IMR-90 (cell line): ENCODE measurements around the gene G3BP2. TPM values are rescaled to one million over a fixed set of nuclear protein-coding genes. Genes with fewer than 3 reads are reported as not detected.

Source experiments
- ATAC-seq: fragments of 200-7000 bp; cut with Tn5 transposase; 2 replicates; pipeline ENCODE4 v1.9.1; 2020; ENCODE audit warnings: low read depth, mild to moderate bottlenecking, moderate library complexity
- BruUV-seq: library from RNA; stranded (reverse); fragments of 400-500 nt; replicated peaks from 2 replicates; lab custom pipeline; 2021; lab: Mats Ljungman, UMichigan
- CTCF ChIA-PET: fragments of 300-600 bp; formaldehyde crosslinking; extraction: SDS; loops from one replicate; lab custom pipeline; 2021; ENCODE audit warnings: antibody characterized with exemption; lab: Yijun Ruan, JAX
- POLR2A ChIA-PET: fragments of 300-600 bp; sonication (Branson Sonifier 250); formaldehyde crosslinking; loops from one replicate; lab custom pipeline; 2022; ENCODE audit warnings: antibody characterized with exemption; ENCODE audit not compliant: unreplicated experiment; lab: Charles Lee
- DNase-seq: peaks from one replicate; pipeline ENCODE4 v3.0.0; 2013
- H2AFZ ChIP-seq: replicated peaks from 2 replicates; pipeline ENCODE3; 2013; ENCODE audit warnings: low read length, mild to moderate bottlenecking; ENCODE audit not compliant: poor library complexity
- H2AK5ac ChIP-seq: 2 replicates; pipeline ENCODE4 v1.6.1; 2013; ENCODE audit warnings: low read depth, low read length, inconsistent platforms
- H2AK9ac ChIP-seq: replicated peaks from 2 replicates; pipeline ENCODE3; 2013; ENCODE audit warnings: mild to moderate bottlenecking, low read depth, low read length, moderate library complexity; ENCODE audit not compliant: poor library complexity
- H2BK120ac ChIP-seq: 2 replicates; pipeline ENCODE4 v1.6.1; 2013; ENCODE audit warnings: low read depth, low read length, inconsistent platforms
- H2BK15ac ChIP-seq: 3 replicates; pipeline ENCODE4 v1.6.1; 2013; ENCODE audit warnings: low read depth, low read length, inconsistent platforms
- H2BK20ac ChIP-seq: 2 replicates; pipeline ENCODE4 v1.6.1; 2013; ENCODE audit warnings: low read depth, mild to moderate bottlenecking, inconsistent platforms, low read length, moderate library complexity
- H2BK5ac ChIP-seq: 2 replicates; pipeline ENCODE4 v1.6.1; 2013; ENCODE audit warnings: mild to moderate bottlenecking, low read depth, low read length, inconsistent platforms; ENCODE audit not compliant: poor library complexity, severe bottlenecking
- H3K14ac ChIP-seq: replicated peaks from 2 replicates; pipeline ENCODE4 v1.6.1; 2013; ENCODE audit warnings: low read depth, low read length, inconsistent platforms
- H3K18ac ChIP-seq: 2 replicates; pipeline ENCODE4 v1.6.1; 2013; ENCODE audit warnings: low read depth, low read length, control low read depth
- H3K23ac ChIP-seq: 2 replicates; pipeline ENCODE4 v1.6.1; 2013; ENCODE audit warnings: low read depth, low read length, inconsistent platforms
- H3K27ac ChIP-seq: 2 replicates; pipeline ENCODE4 v1.5.1; 2013; ENCODE audit warnings: mild to moderate bottlenecking, control low read depth, low read length; ENCODE audit not compliant: insufficient read depth
- H3K27me3 ChIP-seq: 2 replicates; pipeline ENCODE4 v1.6.1; 2013; ENCODE audit warnings: low read length; ENCODE audit not compliant: control insufficient read depth, insufficient read depth
- H3K36me3 ChIP-seq: 2 replicates; pipeline ENCODE4 v1.6.1; 2013; ENCODE audit warnings: low read length, mixed read lengths; ENCODE audit not compliant: control insufficient read depth, insufficient read depth
- H3K4ac ChIP-seq: 2 replicates; pipeline ENCODE4 v1.6.1; 2013; ENCODE audit warnings: low read depth, low read length, inconsistent platforms
- H3K4me1 ChIP-seq: 2 replicates; pipeline ENCODE4 v1.6.1; 2013; ENCODE audit warnings: low read length, mixed read lengths; ENCODE audit not compliant: control insufficient read depth, insufficient read depth
- H3K4me2 ChIP-seq: 2 replicates; pipeline ENCODE4 v1.6.1; 2013; ENCODE audit warnings: low read depth, mild to moderate bottlenecking, control low read depth, low read length, moderate library complexity
- H3K4me3 ChIP-seq: 2 replicates; pipeline ENCODE4 v1.5.1; 2013; ENCODE audit warnings: low read depth, mild to moderate bottlenecking, control low read depth, low read length, moderate library complexity; ENCODE audit not compliant: insufficient read depth
- H3K56ac ChIP-seq: 2 replicates; pipeline ENCODE4 v1.6.1; 2013; ENCODE audit warnings: low read length, inconsistent platforms; ENCODE audit not compliant: insufficient read depth; ENCODE audit errors: extremely low read depth
- H3K79me1 ChIP-seq, 2 experiments: 2 replicates each; pipeline ENCODE4 v1.6.1; 2013; ENCODE audit warnings: low read length in 2 of 2, inconsistent platforms in 1 of 2, low read depth in 1 of 2
- H3K9ac ChIP-seq: 2 replicates; pipeline ENCODE4 v1.6.1; 2013; ENCODE audit warnings: low read depth, low read length, control low read depth
- H3K9me1 ChIP-seq: 2 replicates; pipeline ENCODE4 v1.6.1; 2013; ENCODE audit warnings: low read length, inconsistent platforms; ENCODE audit not compliant: insufficient read depth
- H3K9me3 ChIP-seq: 2 replicates; pipeline ENCODE4 v1.6.1; 2013; ENCODE audit warnings: low read length; ENCODE audit not compliant: control insufficient read depth, insufficient read depth
- H4K20me1 ChIP-seq: 2 replicates; pipeline ENCODE4 v1.6.1; 2013; ENCODE audit warnings: low read length, inconsistent platforms; ENCODE audit not compliant: insufficient read depth
- H4K5ac ChIP-seq: 2 replicates; pipeline ENCODE4 v1.6.1; 2013; ENCODE audit warnings: mild to moderate bottlenecking, low read depth, low read length, control low read depth
- H4K8ac ChIP-seq, 2 experiments: 2 replicates each; pipeline ENCODE4 v1.6.1; 2013; ENCODE audit warnings: low read depth in 2 of 2, low read length in 2 of 2, control low read depth in 1 of 2, inconsistent platforms in 1 of 2
- H4K91ac ChIP-seq: 2 replicates; pipeline ENCODE4 v1.6.1; 2013; ENCODE audit warnings: low read depth, low read length, inconsistent platforms; ENCODE audit not compliant: insufficient read depth
- BHLHE40 ChIP-seq: fragments of 150-350 bp; IDR thresholded peaks from 2 replicates; pipeline ENCODE4 v1.6.1; 2016; ENCODE audit warnings: mild to moderate bottlenecking, low read depth, low read length
- CHD1 ChIP-seq: IDR thresholded peaks from 2 replicates; pipeline ENCODE4 v1.6.1; 2012; ENCODE audit warnings: low read depth, low read length, improper control_type of control experiment
- ELK1 ChIP-seq: fragments of 150-350 bp; IDR thresholded peaks from 2 replicates; pipeline ENCODE4 v1.6.1; 2016; ENCODE audit warnings: low read depth, mild to moderate bottlenecking, low read length, moderate library complexity, borderline replicate concordance
- WGBS, 2 experiments: methylation state at CpG; one replicate each; pipeline versions ENCODE4 v1.1.5 to v1.1.7; 2013; ENCODE audit warnings: missing lambda C conversion rate in 2 of 2; ENCODE audit not compliant: insufficient read length in 1 of 2; ENCODE audit errors: extremely low coverage in 2 of 2; 5-methylcytosine and 5-hydroxymethylcytosine counted together
- dilution Hi-C: fragments of 300-500 bp; cut with HindIII; formaldehyde crosslinking; loops from one replicate; pipeline ENCODE4 v1.14.3; 2018; ENCODE audit warnings: low sequenced_read_pairs; ENCODE audit not compliant: unreplicated experiment
- in situ Hi-C: fragments of 300-500 bp; cut with MboI; formaldehyde crosslinking; loops from 3 replicates; pipeline ENCODE4 v1.14.3; 2019; ENCODE audit warnings: low sequenced_read_pairs, inconsistent platforms, mixed read lengths
- intact Hi-C: fragments of 100-400 bp; cut with micrococcal nuclease; formaldehyde crosslinking; loops from 2 replicates; pipeline ENCODE4 v1.10.0; 2022
- polyA plus RNA-seq, 3 experiments: library from polyadenylated mRNA; depleted of rRNA; stranded (reverse); fragments of >200 nt; gene quantifications; 2 replicates each; pipeline ENCODE4 v1.2.3, GENCODE V29; 2012; ENCODE audit warnings: low replicate concordance in 1 of 3
- total RNA-seq: library from RNA; depleted of rRNA; stranded (reverse); fragments of >200 nt; gene quantifications from 2 replicates; pipeline ENCODE4 v1.2.3, GENCODE V29; 2012

The G3BP2 gene
- total and polyA plus RNA-seq, 2 of the 4 experiments (the other 2 are of a cell fraction): 80.5 to 183 TPM

- H3K9ac ChIP-seq: no peak overlapping the region
- H4K8ac ChIP-seq: peak overlapping the region in 1 of 2 experiments; percentile 77; a peak in 2 of 4 replicates
- H3K4me2 ChIP-seq: no peak overlapping the region
- no TSS peak for BruUV-seq
- ChIA-PET POLR2A (no interaction called here), CTCF (no interaction called here)
- no CpG with 5 or more reads among the region's 2 CpGs for WGBS, 2 experiments
- ATAC-seq: no peak
- no peak overlapping the region for H2BK15ac ChIP-seq
- 0 out of 2 replicates have a peak overlapping the region, but pooled peaks have one; percentile 35 for H3K4ac ChIP-seq
- no peak overlapping the region for H2AK9ac ChIP-seq
- no peak overlapping the region for H4K91ac ChIP-seq
- H3K14ac ChIP-seq: 0 out of 2 replicates have a peak overlapping the region, but pooled peaks have one; percentile 8
- H3K4me1 ChIP-seq: peaks cover 17% of the 10 kb centered on the region
- no peak overlapping the region for H3K56ac ChIP-seq
- H2BK5ac ChIP-seq: peak overlapping the region; percentile 11
- no peak overlapping the region for H3K23ac ChIP-seq
- peak overlapping the region; percentile 37 for H2AFZ ChIP-seq
- H3K4me3 ChIP-seq: no peak overlapping the region
- H2BK20ac ChIP-seq: no peak overlapping the region
- no peak overlapping the region for H2AK5ac ChIP-seq
- peak; percentile 33 for DNase-seq
- in situ Hi-C loops: no loop called here
- no peak overlapping the region for H3K27ac ChIP-seq
- no peaks in the 10 kb centered on the region for H3K27me3 ChIP-seq
- no peak overlapping the region for H4K5ac ChIP-seq
- H2BK120ac ChIP-seq: no peak overlapping the region
- intact Hi-C loops: no loop called here
- 0 out of 2 replicates have a peak, but pooled peaks cover 3% of the 10 kb centered on the region for H3K9me1 ChIP-seq
- no peaks in the 10 kb centered on the region for H3K9me3 ChIP-seq
- no peak overlapping the region for H3K18ac ChIP-seq
- no peaks in the 10 kb centered on the region for H4K20me1 ChIP-seq
- dilution Hi-C loops: no loop called here
- no peaks in the 10 kb centered on the region for H3K36me3 ChIP-seq
- H3K79me1 ChIP-seq: peaks cover 6 to 42% of the 10 kb centered on the region in 2 experiments; a peak in 2 of 4 replicates
- TF ChIP-seq BHLHE40: no peak
- no peak for TF ChIP-seq CHD1
- TF ChIP-seq ELK1: no peak
These were observed 45.3 kb upstream of the G3BP2 start for GRCh38 chr4:75718529-75718928.
